ENCODE measurements around the gene KARS1.

KARS1 gene

DNA sequence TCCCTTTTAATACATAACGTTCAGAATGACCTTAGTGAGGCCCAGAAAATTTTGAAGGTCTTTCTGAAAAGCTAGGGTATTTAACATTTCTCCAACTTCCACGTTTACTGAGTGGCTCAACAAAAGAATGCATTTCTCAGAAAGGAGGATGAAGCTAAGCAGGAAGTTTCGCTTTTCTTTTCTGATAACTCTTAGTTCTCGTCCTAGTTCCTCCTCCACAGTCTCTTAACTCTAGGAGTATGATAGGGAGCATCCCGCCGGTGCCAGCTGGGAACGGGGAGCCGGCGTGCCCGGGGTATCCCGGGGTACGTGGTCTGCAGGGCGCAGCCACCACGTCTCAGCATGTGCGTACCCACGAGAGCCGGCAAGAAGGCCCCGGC lies 363 bp downstream of the KARS1 start:
- Histone ChIP-seq H3K79me2 (ENCODE audit: insufficient read depth, low read length) (peaks cover 94% of the 10 kb centered on the region), H2AFZ (ENCODE audit: low read depth, low read length, severe bottlenecking) (peak overlapping the region; percentile 49), H3K27me3 (ENCODE audit: low read length) (no peaks in the 10 kb centered on the region), H3K9me3 (ENCODE audit: insufficient read depth, low read length) (no peaks in the 10 kb centered on the region), H3K36me3 (ENCODE audit: low read length) (peaks cover 3% of the 10 kb centered on the region; the same call in 1 of the 2 replicates), H3K9me2 (replicated peaks; ENCODE audit: insufficient read depth, low read length) (no peaks in the 10 kb centered on the region), H3K9ac (ENCODE audit: low read length) (peak overlapping the region; percentile 87), H3K4me3 (ENCODE audit: insufficient read depth, low read length, poor library complexity, severe bottlenecking) (peak overlapping the region; percentile 92), H3F3A (ENCODE audit: insufficient read depth) (no peaks in the 10 kb centered on the region; the same call in 1 of the 2 replicates), H3K4me2 (ENCODE audit: low read depth, low read length, poor library complexity, severe bottlenecking) (peak overlapping the region; percentile 86), H3K27ac (ENCODE audit: low read depth, low read length) (peak overlapping the region; percentile 30; the same call in 1 of the 2 replicates), H4K20me1 (ENCODE audit: low read depth, low read length) (peaks cover 4% of the 10 kb centered on the region; the same call in 1 of the 2 replicates)
- TF ChIP-seq, protein P1, sequence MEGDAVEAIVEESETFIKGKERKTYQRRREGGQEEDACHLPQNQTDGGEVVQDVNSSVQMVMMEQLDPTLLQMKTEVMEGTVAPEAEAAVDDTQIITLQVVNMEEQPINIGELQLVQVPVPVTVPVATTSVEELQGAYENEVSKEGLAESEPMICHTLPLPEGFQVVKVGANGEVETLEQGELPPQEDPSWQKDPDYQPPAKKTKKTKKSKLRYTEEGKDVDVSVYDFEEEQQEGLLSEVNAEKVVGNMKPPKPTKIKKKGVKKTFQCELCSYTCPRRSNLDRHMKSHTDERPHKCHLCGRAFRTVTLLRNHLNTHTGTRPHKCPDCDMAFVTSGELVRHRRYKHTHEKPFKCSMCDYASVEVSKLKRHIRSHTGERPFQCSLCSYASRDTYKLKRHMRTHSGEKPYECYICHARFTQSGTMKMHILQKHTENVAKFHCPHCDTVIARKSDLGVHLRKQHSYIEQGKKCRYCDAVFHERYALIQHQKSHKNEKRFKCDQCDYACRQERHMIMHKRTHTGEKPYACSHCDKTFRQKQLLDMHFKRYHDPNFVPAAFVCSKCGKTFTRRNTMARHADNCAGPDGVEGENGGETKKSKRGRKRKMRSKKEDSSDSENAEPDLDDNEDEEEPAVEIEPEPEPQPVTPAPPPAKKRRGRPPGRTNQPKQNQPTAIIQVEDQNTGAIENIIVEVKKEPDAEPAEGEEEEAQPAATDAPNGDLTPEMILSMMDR (IDR thresholded peaks at IDR 0.05; ENCODE audit: insufficient read depth, low read length, poor library complexity, severe bottlenecking) = no peak
- no peak for TF ChIP-seq EZH2phosphoT487 (conservative IDR thresholded peaks at IDR 0.05; ENCODE audit: low read length)

DNA sequence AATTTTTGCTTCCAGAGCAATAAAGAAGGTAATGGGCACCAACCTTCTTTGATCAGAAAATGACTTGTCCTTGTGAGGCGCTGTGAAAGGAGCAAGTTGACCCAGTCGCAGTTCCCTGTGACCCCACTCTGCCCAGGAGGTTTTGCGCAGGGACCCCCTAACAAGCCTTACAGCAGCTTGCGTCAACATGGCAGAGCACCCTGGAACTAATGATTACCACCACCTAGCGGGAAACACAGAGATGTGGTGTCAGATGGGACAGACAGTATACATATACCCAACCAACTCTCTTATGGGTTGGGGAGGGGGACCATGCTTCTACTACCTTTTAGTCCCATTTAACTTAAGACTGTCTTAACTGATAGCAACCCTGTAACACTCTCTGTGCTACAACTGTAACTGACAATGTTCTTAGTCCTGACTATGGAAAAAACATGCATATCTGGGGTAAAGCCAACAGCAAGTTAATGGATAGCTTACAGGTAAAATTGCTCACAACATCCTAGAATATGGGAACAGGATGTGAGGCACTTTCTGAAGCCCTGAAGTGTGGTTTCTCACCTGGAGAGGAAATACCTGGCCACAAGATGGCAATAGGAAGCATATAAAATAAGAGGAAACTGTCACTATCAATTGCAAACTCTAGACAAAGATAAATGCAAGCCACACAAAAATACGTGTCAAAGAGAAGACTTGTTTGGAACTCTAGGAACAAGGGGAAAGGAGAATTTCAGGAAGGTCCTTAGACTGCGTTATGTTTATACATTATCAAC lies 3.0 kb downstream of the KARS1 start:
- Histone ChIP-seq H3K36me3 (ENCODE audit: low read length) (peaks cover 13% of the 10 kb centered on the region; the same call in 1 of the 2 replicates), H3K27me3 (ENCODE audit: low read length) (no peaks in the 10 kb centered on the region), H3K9me3 (ENCODE audit: insufficient read depth, low read length) (no peaks in the 10 kb centered on the region), H3K4me2 (ENCODE audit: low read depth, low read length, poor library complexity, severe bottlenecking) (peak overlapping the region; percentile 86), H4K20me1 (ENCODE audit: low read depth, low read length) (no peaks in the 10 kb centered on the region; the same call in 1 of the 2 replicates), H2AFZ (ENCODE audit: low read depth, low read length, severe bottlenecking) (no peak overlapping the region), H3K9ac (ENCODE audit: low read length) (0 out of 2 replicates have a peak overlapping the region, but pooled peaks have one; percentile 87), H3K27ac (ENCODE audit: low read depth, low read length) (no peak overlapping the region), H3K79me2 (ENCODE audit: insufficient read depth, low read length) (peaks cover 77% of the 10 kb centered on the region), H3K4me3 (ENCODE audit: insufficient read depth, low read length, poor library complexity, severe bottlenecking) (no peak overlapping the region), H3F3A (ENCODE audit: insufficient read depth) (no peaks in the 10 kb centered on the region), H3K9me2 (replicated peaks; ENCODE audit: insufficient read depth, low read length) (no peaks in the 10 kb centered on the region)
- TF ChIP-seq EZH2phosphoT487 (conservative IDR thresholded peaks at IDR 0.05; ENCODE audit: low read length) = no peak
- TF ChIP-seq, protein P1 (IDR thresholded peaks at IDR 0.05; ENCODE audit: insufficient read depth, low read length, poor library complexity, severe bottlenecking) = peak; percentile 16

DNA sequence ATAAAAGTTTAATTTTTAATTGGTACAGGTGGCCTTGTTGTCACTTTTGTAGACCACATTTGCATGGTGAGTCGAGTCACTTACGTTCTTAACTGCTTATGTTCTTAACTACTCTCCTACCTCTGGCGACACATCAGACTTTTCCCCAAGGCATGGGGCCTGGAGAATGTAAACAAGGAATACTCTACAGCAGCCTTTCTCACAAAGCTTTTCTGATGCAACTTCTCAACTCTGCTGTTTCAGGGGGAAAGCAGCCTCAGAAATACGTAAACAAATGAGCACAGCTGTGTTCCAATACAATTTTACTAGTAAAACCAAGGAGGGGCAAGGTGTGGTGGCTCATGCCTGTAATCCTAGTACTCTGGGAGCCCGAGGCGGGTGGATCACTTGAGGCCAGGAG lies 6.9 kb downstream of the KARS1 start:
- TF ChIP-seq EZH2phosphoT487 (conservative IDR thresholded peaks at IDR 0.05; ENCODE audit: low read length) = no peak
- TF ChIP-seq, protein P1 (IDR thresholded peaks at IDR 0.05; ENCODE audit: insufficient read depth, low read length, poor library complexity, severe bottlenecking) = no peak
- no peaks in the 10 kb centered on the region for H3K9me2 ChIP-seq (replicated peaks; ENCODE audit: insufficient read depth, low read length)

More for the DNA sequence above, 6.9 kb downstream of the KARS1 start:
- no peak overlapping the region for H3K4me3 ChIP-seq (ENCODE audit: insufficient read depth, low read length, poor library complexity, severe bottlenecking)
- no peaks in the 10 kb centered on the region; the same call in 1 of the 2 replicates for H4K20me1 ChIP-seq (ENCODE audit: low read depth, low read length)
- H3K27me3 ChIP-seq (ENCODE audit: low read length) = no peaks in the 10 kb centered on the region
- peaks cover 30% of the 10 kb centered on the region; the same call in 1 of the 2 replicates for H3K36me3 ChIP-seq (ENCODE audit: low read length)
- no peaks in the 10 kb centered on the region for H3F3A ChIP-seq (ENCODE audit: insufficient read depth)
- no peak overlapping the region for H2AFZ ChIP-seq (ENCODE audit: low read depth, low read length, severe bottlenecking)
- peaks cover 55% of the 10 kb centered on the region for H3K79me2 ChIP-seq (ENCODE audit: insufficient read depth, low read length)
- H3K4me2 ChIP-seq (ENCODE audit: low read depth, low read length, poor library complexity, severe bottlenecking) = no peak overlapping the region
- no peak overlapping the region for H3K9ac ChIP-seq (ENCODE audit: low read length)
- no peaks in the 10 kb centered on the region for H3K9me3 ChIP-seq (ENCODE audit: insufficient read depth, low read length)
- H3K27ac ChIP-seq (ENCODE audit: low read depth, low read length) = no peak overlapping the region

Data from SU-DHL-6 (cell line).